A549 (cell line): ENCODE results near the gene WDR20.

Experiments used
- EP300 ChIP-seq, 2 experiments: fragments of >200 bp; sonication (Bioruptor Twin); formaldehyde crosslinking; IDR thresholded peaks; 2 replicates in 1 of 2; 3 replicates in 1 of 2; pipeline ENCODE4 v1.6.1; 2016 to 2017
- POLR2A ChIP-seq: IDR thresholded peaks from 2 replicates; pipeline ENCODE4 v1.6.1; 2012; ENCODE audit warnings: mild to moderate bottlenecking, low read length
- TF ChIP-seq, protein P1 (sequence below): fragments of 450-650 bp; IDR thresholded peaks from 2 replicates; pipeline ENCODE4 v1.6.1; 2014; ENCODE audit warnings: antibody characterized with exemption
- TF ChIP-seq, protein P2 (sequence below): fragments of >200 bp; sonication (Bioruptor Twin); formaldehyde crosslinking; IDR thresholded peaks from 3 replicates; pipeline ENCODE4 v1.5.1; 2016

DNA sequence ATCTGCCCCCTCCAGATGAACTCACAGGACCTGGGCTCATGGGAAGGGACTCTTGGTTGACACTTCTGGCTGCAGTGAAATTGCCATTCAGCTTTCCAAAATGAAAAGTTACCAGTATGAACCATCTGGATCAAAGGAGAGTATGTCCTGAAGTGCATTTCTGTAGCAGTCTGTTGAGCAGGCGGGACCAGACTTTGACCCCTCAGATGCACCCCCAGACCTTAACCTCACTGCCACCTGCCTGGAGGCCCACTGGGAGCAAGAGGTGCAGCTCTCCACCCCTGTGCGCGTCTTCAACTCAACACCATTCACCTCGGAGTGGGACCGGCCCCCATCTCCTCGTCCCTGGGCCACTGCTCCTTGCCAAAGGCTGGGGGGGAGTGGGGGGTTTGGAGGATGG, 110.3 kb downstream of the WDR20 start:
- TF ChIP-seq POLR2A: no peak
- TF ChIP-seq, protein P1, sequence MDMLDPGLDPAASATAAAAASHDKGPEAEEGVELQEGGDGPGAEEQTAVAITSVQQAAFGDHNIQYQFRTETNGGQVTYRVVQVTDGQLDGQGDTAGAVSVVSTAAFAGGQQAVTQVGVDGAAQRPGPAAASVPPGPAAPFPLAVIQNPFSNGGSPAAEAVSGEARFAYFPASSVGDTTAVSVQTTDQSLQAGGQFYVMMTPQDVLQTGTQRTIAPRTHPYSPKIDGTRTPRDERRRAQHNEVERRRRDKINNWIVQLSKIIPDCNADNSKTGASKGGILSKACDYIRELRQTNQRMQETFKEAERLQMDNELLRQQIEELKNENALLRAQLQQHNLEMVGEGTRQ: no peak
- TF ChIP-seq EP300 (IDR thresholded peaks at IDR 0.05): no peak
- TF ChIP-seq, protein P2, sequence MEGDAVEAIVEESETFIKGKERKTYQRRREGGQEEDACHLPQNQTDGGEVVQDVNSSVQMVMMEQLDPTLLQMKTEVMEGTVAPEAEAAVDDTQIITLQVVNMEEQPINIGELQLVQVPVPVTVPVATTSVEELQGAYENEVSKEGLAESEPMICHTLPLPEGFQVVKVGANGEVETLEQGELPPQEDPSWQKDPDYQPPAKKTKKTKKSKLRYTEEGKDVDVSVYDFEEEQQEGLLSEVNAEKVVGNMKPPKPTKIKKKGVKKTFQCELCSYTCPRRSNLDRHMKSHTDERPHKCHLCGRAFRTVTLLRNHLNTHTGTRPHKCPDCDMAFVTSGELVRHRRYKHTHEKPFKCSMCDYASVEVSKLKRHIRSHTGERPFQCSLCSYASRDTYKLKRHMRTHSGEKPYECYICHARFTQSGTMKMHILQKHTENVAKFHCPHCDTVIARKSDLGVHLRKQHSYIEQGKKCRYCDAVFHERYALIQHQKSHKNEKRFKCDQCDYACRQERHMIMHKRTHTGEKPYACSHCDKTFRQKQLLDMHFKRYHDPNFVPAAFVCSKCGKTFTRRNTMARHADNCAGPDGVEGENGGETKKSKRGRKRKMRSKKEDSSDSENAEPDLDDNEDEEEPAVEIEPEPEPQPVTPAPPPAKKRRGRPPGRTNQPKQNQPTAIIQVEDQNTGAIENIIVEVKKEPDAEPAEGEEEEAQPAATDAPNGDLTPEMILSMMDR: no peak
